ENCODE data around the gene HPSE2.
"Not testable (repeated sequence)": the region's sequence is repeated elsewhere in the genome, so short reads cannot be mapped to it uniquely, and the experiment has no call there.

The HPSE2 gene

DNA sequence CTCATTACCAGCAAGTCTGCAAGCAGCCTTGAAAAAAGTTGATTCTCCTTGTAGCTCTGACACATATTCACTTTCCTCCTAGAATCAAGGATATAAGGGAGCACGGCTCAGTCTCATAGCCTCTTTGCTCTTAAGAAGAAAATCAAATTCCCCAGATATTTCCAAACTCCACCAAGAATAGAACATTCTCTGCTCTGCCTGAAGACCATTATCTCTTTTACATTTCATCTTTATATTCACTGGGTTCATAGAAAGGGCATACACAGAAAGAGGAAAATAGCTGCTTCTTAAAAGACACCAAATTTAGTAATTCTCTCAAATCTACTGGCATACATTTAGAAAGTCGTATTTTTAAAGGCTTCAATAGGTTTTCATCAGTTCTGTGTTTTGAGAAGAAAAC lies 92.0 kb downstream of the HPSE2 start:
- Histone ChIP-seq H3K4me3 (ENCODE audit: low read depth in 1 of 2, low read length in 2 of 2) (no peak overlapping the region), H3K9ac (ENCODE audit: low read depth, low read length) (no peak overlapping the region), H3K27me3 (ENCODE audit: insufficient read depth, low read length, poor library complexity) (peaks cover 2% of the 10 kb centered on the region), H3K27ac (ENCODE audit: low read length) (no peak overlapping the region), H3K36me3 (ENCODE audit: insufficient read depth, low read length) (no peaks in the 10 kb centered on the region), H2AFZ (ENCODE audit: low read depth, low read length) (no peak overlapping the region), H3K79me2 (ENCODE audit: insufficient read depth, low read length) (no peaks in the 10 kb centered on the region), H4K20me1 (ENCODE audit: insufficient read depth, low read length) (no peaks in the 10 kb centered on the region), H3K4me2 (ENCODE audit: insufficient read depth, low read length) (no peak overlapping the region), H3K9me3 (ENCODE audit: insufficient read depth, low read length, severe bottlenecking) (no peaks in the 10 kb centered on the region), H3K4me1 (ENCODE audit: insufficient read depth, low read length) (no peaks in the 10 kb centered on the region)
- no peak for ATAC-seq (ENCODE audit: insufficient read depth, low read depth)
- TF ChIP-seq CTCF (IDR thresholded peaks at IDR 0.05; ENCODE audit: borderline replicate concordance, extremely low read depth, low read length, poor library complexity, severe bottlenecking), result no peak
- no peak for TF ChIP-seq EZH2 (IDR thresholded peaks at IDR 0.05; ENCODE audit: borderline replicate concordance, low read depth, low read length, severe bottlenecking)
- no peak for DNase-seq

- H3K79me2 ChIP-seq (ENCODE audit: insufficient read depth, low read length), result no peaks in the 10 kb centered on the region
- no peak overlapping the region for H3K9ac ChIP-seq (ENCODE audit: low read depth, low read length)
- H3K36me3 ChIP-seq (ENCODE audit: insufficient read depth, low read length), result no peaks in the 10 kb centered on the region
- no peaks in the 10 kb centered on the region for H3K9me3 ChIP-seq (ENCODE audit: insufficient read depth, low read length, severe bottlenecking)
- H4K20me1 ChIP-seq (ENCODE audit: insufficient read depth, low read length), result no peaks in the 10 kb centered on the region
- no peak overlapping the region for H3K27ac ChIP-seq (ENCODE audit: low read length)
- H3K4me3 ChIP-seq (ENCODE audit: low read depth in 1 of 2, low read length in 2 of 2), result no peak overlapping the region
- no peak for DNase-seq
- no peak for ATAC-seq (ENCODE audit: insufficient read depth, low read depth)
- H2AFZ ChIP-seq (ENCODE audit: low read depth, low read length), result no peak overlapping the region
- H3K27me3 ChIP-seq (ENCODE audit: insufficient read depth, low read length, poor library complexity), result peaks cover 2% of the 10 kb centered on the region
- no peak for TF ChIP-seq EZH2 (IDR thresholded peaks at IDR 0.05; ENCODE audit: borderline replicate concordance, low read depth, low read length, severe bottlenecking)
- no peak for TF ChIP-seq CTCF (IDR thresholded peaks at IDR 0.05; ENCODE audit: borderline replicate concordance, extremely low read depth, low read length, poor library complexity, severe bottlenecking)
- H3K4me1 ChIP-seq (ENCODE audit: insufficient read depth, low read length), result no peaks in the 10 kb centered on the region
- no peak overlapping the region for H3K4me2 ChIP-seq (ENCODE audit: insufficient read depth, low read length)
Measured at GRCh38 chr10:99143011-99143410, 92.6 kb downstream of the HPSE2 start.

DNA sequence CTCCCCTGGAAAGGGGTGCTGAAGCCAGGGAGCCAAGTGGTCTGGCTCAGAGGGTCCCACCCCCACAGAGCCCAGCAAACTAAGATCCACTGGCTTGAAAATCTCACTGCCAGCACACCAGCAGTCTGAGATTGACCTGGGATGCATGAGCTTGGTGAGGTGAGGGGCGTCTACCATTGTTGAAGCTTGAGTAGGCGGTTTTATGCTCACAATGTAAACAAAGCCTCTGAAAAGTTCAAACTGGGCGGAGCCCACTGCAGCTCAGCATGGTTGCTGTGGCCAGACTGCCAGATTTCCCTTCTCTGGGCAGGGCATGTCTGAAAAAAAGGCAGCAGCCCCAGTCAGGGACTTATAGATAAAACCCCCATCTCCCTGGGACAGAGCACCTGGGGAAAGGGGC lies 102.8 kb downstream of the HPSE2 start:
- not testable (repeated sequence) for ATAC-seq (ENCODE audit: insufficient read depth, low read depth); H2AFZ ChIP-seq (ENCODE audit: low read depth, low read length); DNase-seq; H3K27me3 ChIP-seq (ENCODE audit: insufficient read depth, low read length, poor library complexity); H3K9ac ChIP-seq (ENCODE audit: low read depth, low read length); H3K4me1 ChIP-seq (ENCODE audit: insufficient read depth, low read length); H3K36me3 ChIP-seq (ENCODE audit: insufficient read depth, low read length); H3K9me3 ChIP-seq (ENCODE audit: insufficient read depth, low read length, severe bottlenecking); H3K27ac ChIP-seq (ENCODE audit: low read length); H3K4me3 ChIP-seq (ENCODE audit: low read depth in 1 of 2, low read length in 2 of 2); H3K79me2 ChIP-seq (ENCODE audit: insufficient read depth, low read length); H4K20me1 ChIP-seq (ENCODE audit: insufficient read depth, low read length); H3K4me2 ChIP-seq (ENCODE audit: insufficient read depth, low read length)

DNA sequence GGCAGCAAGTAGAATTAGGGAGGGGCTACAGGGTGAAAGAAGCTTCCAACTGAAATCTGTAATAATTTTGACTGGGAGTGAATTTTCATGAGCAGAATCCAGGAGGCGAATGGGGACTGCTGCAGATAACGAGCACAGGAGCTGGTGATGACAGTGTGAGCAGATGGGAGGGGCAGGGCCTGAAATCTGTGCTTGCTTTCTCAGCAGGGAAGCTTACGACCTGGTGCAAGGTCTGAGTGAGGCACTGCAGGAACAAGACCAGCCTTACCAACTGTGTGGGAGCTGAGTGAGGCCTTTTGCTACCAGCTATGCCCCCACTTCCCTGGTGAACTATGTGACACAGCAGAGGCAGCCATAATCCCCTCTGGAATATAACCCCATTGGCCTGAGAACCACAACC lies 109.8 kb downstream of the HPSE2 start:
- Histone ChIP-seq H3K4me3 (ENCODE audit: low read depth in 1 of 2, low read length in 2 of 2) (no peak overlapping the region), H3K79me2 (ENCODE audit: insufficient read depth, low read length) (no peaks in the 10 kb centered on the region), H3K4me2 (ENCODE audit: insufficient read depth, low read length) (no peak overlapping the region), H3K9ac (ENCODE audit: low read depth, low read length) (no peak overlapping the region), H3K4me1 (ENCODE audit: insufficient read depth, low read length) (no peaks in the 10 kb centered on the region), H2AFZ (ENCODE audit: low read depth, low read length) (no peak overlapping the region), H3K27ac (ENCODE audit: low read length) (no peak overlapping the region), H3K36me3 (ENCODE audit: insufficient read depth, low read length) (no peaks in the 10 kb centered on the region), H4K20me1 (ENCODE audit: insufficient read depth, low read length) (no peaks in the 10 kb centered on the region), H3K27me3 (ENCODE audit: insufficient read depth, low read length, poor library complexity) (no peaks in the 10 kb centered on the region), H3K9me3 (ENCODE audit: insufficient read depth, low read length, severe bottlenecking) (peaks cover 9% of the 10 kb centered on the region)
- ATAC-seq (ENCODE audit: insufficient read depth, low read depth) (no peak), DNase-seq (no peak)
- TF ChIP-seq EZH2 (IDR thresholded peaks at IDR 0.05; ENCODE audit: borderline replicate concordance, low read depth, low read length, severe bottlenecking) (no peak), CTCF (IDR thresholded peaks at IDR 0.05; ENCODE audit: borderline replicate concordance, extremely low read depth, low read length, poor library complexity, severe bottlenecking) (no peak)

All from DND-41 (cell line).